Endodermal cell (in vitro differentiated cells): Measurements from ENCODE around the gene ZDHHC5. TPM values are rescaled to one million over a fixed set of nuclear protein-coding genes. Genes with fewer than 3 reads are reported as not detected.

Experiments used
- DNase-seq: peaks from one replicate; pipeline ENCODE4 v3.0.0-alpha.2; 2017
- H3K27ac ChIP-seq: 2 replicates; pipeline ENCODE4 v1.5.1; 2013; ENCODE audit warnings: mild to moderate bottlenecking, low read depth, low read length, moderate library complexity
- H3K27me3 ChIP-seq: 2 replicates; pipeline ENCODE4 v1.6.1; 2013; ENCODE audit warnings: mild to moderate bottlenecking, low read length, moderate library complexity; ENCODE audit not compliant: insufficient read depth, control insufficient read depth, poor library complexity, severe bottlenecking
- H3K36me3 ChIP-seq: 2 replicates; pipeline ENCODE4 v1.7.0; 2013; ENCODE audit warnings: mild to moderate bottlenecking, low read length, moderate library complexity; ENCODE audit not compliant: control insufficient read depth, insufficient read depth
- H3K4me1 ChIP-seq: one replicate; pipeline ENCODE4 v1.7.0; 2013; ENCODE audit warnings: low read length; ENCODE audit not compliant: control insufficient read depth, insufficient read depth
- H3K4me3 ChIP-seq: 2 replicates; pipeline ENCODE4 v1.5.1; 2013; ENCODE audit warnings: mild to moderate bottlenecking, low read length, moderate library complexity
- H3K9ac ChIP-seq: 2 replicates; pipeline ENCODE4 v1.6.1; 2013; ENCODE audit warnings: mild to moderate bottlenecking, low read length, moderate library complexity; ENCODE audit not compliant: poor library complexity, severe bottlenecking; ENCODE audit errors: extremely low read depth
- H3K9me3 ChIP-seq: 2 replicates; pipeline ENCODE4 v1.6.1; 2013; ENCODE audit warnings: mild to moderate bottlenecking, low read length, moderate library complexity; ENCODE audit not compliant: control insufficient read depth
- H3K27ac Mint-ChIP-seq: 2 replicates; pipeline ENCODE4 v1.8.0; 2020; ENCODE audit warnings: mixed read lengths
- H3K27me3 Mint-ChIP-seq: 2 replicates; pipeline ENCODE4 v1.8.0; 2021; ENCODE audit warnings: mild to moderate bottlenecking, mixed read lengths; ENCODE audit not compliant: insufficient read depth
- H3K36me3 Mint-ChIP-seq: 2 replicates; pipeline ENCODE4 v1.8.0; 2020; ENCODE audit warnings: low read depth, mixed read lengths
- H3K4me1 Mint-ChIP-seq: 2 replicates; pipeline ENCODE4 v1.8.0; 2020; ENCODE audit warnings: mixed read lengths
- H3K4me3 Mint-ChIP-seq: 2 replicates; pipeline ENCODE4 v1.8.0; 2020; ENCODE audit warnings: mild to moderate bottlenecking, moderate library complexity, mixed read lengths
- H3K9me3 Mint-ChIP-seq: 2 replicates; pipeline ENCODE4 v1.8.0; 2020; ENCODE audit warnings: mild to moderate bottlenecking, mixed read lengths
- WGBS, 2 experiments: methylation state at CpG; one replicate each; pipeline versions ENCODE4 v1.1.5 to v1.1.7; 2013; ENCODE audit warnings: missing lambda C conversion rate in 2 of 2, mixed read lengths in 1 of 2; ENCODE audit not compliant: insufficient coverage in 1 of 2, insufficient read length in 1 of 2; 5-methylcytosine and 5-hydroxymethylcytosine counted together
- total RNA-seq, 2 donors: library from RNA; stranded (reverse); fragmentation: NEBNext Ultra II Directional in 1 of 2; extraction: Animal tissue kit (Norgen Biotek cat#: 25700) in 1 of 2; gene quantifications; 2 replicates in 1 of 2; 3 replicates in 1 of 2; pipeline ENCODE4 v1.2.1, GENCODE V29; 2021
- TF ChIP-seq, protein P1 (sequence below): fragments of 200-600 bp; sonication (generic); conservative IDR thresholded peaks from 2 replicates; pipeline ENCODE4 v1.5.0; 2021; ENCODE audit warnings: antibody characterized with exemption, mild to moderate bottlenecking

The ZDHHC5 gene
- total RNA-seq, 2 donors from 2014 or later: 70.7 to 77.1 TPM

DNA sequence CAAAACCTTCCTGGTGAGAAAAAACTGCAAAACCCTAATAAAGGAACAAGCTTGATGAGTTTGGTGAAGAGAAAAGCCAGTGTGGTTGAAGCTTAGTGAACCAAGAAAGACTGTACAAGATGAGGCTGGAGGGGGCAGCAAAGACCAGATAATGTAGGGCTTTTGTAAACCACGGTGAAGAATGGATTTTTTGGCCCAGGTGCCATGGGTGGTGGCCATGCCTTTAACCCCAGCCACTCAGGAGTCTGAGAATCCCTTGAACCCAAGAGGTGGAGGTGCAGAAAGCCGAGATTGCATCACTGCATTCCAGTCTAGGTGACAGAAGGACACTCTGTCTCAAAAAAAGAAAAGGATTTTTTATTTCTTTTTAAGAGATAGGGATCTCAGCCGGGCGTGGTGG, 5.0 kb upstream of the ZDHHC5 start:
- no peaks in the 10 kb centered on the region for H3K9me3 Mint-ChIP-seq
- H3K27ac Mint-ChIP-seq: no peak overlapping the region
- Histone ChIP-seq H3K4me3 (no peak overlapping the region), H3K9me3 (no peaks in the 10 kb centered on the region), H3K27ac (no peak overlapping the region), H3K9ac (no peak overlapping the region), H3K4me1 (no peaks in the 10 kb centered on the region), H3K27me3 (no peaks in the 10 kb centered on the region), H3K36me3 (peaks cover 25% of the 10 kb centered on the region)
- no peaks in the 10 kb centered on the region for H3K27me3 Mint-ChIP-seq
- H3K36me3 Mint-ChIP-seq: peaks cover 23% of the 10 kb centered on the region
- 83 to 88% methylated on average over 4 of the region's 4 CpGs for WGBS, 2 experiments
- TF ChIP-seq, protein P1, sequence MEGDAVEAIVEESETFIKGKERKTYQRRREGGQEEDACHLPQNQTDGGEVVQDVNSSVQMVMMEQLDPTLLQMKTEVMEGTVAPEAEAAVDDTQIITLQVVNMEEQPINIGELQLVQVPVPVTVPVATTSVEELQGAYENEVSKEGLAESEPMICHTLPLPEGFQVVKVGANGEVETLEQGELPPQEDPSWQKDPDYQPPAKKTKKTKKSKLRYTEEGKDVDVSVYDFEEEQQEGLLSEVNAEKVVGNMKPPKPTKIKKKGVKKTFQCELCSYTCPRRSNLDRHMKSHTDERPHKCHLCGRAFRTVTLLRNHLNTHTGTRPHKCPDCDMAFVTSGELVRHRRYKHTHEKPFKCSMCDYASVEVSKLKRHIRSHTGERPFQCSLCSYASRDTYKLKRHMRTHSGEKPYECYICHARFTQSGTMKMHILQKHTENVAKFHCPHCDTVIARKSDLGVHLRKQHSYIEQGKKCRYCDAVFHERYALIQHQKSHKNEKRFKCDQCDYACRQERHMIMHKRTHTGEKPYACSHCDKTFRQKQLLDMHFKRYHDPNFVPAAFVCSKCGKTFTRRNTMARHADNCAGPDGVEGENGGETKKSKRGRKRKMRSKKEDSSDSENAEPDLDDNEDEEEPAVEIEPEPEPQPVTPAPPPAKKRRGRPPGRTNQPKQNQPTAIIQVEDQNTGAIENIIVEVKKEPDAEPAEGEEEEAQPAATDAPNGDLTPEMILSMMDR: peak; percentile 76
- H3K4me1 Mint-ChIP-seq: peaks cover 7% of the 10 kb centered on the region
- no peak overlapping the region for H3K4me3 Mint-ChIP-seq
- peak; percentile 75 for DNase-seq

DNA sequence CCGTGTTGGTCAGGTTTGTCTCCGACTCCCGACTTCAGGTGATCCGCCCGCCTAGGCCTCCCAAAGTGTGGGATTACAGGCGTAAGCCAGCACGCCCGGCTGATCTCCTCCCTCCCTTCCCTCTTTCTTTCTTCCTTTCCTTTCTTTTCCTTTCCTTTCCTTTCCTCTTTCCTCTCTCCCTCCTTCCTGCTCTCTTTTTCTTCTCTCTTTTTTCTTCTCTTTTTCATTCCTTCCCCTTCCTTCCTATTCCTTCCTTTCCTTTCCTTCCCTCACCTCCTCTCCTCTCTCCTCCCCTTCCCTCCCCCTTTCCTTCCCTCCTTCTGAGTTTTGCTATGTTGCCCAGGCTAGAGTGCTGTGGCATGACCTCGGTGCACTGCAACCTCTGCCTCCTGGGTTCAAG, 3.9 kb upstream of the ZDHHC5 start:
- peaks cover 25% of the 10 kb centered on the region for H3K36me3 ChIP-seq
- Mint-ChIP-seq H3K4me3 (no peak overlapping the region), H3K27me3 (no peaks in the 10 kb centered on the region), H3K4me1 (peaks cover 5% of the 10 kb centered on the region), H3K9me3 (no peaks in the 10 kb centered on the region), H3K27ac (no peak overlapping the region), H3K36me3 (peaks cover 23% of the 10 kb centered on the region)
- no peak overlapping the region for H3K4me3 ChIP-seq
- no peak overlapping the region for H3K9ac ChIP-seq
- no peaks in the 10 kb centered on the region for H3K27me3 ChIP-seq
- no peak overlapping the region for H3K27ac ChIP-seq
- WGBS, 2 experiments: 81 to 89% methylated on average over 8 to 9 of the region's 9 CpGs
- H3K4me1 ChIP-seq: no peaks in the 10 kb centered on the region
- TF ChIP-seq, protein P1: no peak
- no peaks in the 10 kb centered on the region for H3K9me3 ChIP-seq
- DNase-seq: no peak

DNA sequence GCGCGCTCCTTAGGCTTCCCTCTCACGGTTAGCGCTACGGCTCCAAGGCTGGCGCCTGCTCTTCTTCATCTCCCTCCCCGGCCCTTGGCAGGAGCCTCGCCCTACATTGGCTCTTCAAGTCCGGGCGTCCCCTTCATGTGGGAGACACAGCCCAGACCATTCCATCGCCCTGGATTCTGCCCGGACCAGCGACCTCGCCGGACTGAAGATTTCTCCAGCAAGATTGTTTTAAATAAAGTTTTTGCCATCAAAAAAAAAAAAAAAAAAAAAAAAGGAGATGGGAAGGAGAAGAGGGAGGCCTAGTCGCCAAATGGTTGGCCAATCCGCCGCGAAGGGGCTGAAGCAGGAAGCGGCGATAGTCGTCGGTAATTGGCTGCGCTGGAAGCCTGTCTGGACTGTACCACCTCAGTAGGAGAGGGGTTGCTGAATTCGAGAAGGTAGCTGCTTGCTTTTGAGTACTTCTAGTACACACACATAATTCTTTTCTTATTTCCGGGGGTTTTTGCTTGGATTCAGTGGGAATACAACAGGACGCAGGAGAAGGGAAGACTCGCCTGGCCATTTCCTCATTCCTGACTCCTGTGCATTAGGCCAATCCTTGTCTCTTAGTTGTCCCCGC, 688 bp upstream of the ZDHHC5 start:
- Mint-ChIP-seq H3K9me3 (no peaks in the 10 kb centered on the region), H3K36me3 (peaks cover 11% of the 10 kb centered on the region), H3K27me3 (no peaks in the 10 kb centered on the region), H3K4me1 (peaks cover 17% of the 10 kb centered on the region), H3K27ac (peak overlapping the region; percentile 100), H3K4me3 (peak overlapping the region; percentile 94)
- peak overlapping the region; percentile 92 for H3K4me3 ChIP-seq
- no peaks in the 10 kb centered on the region for H3K9me3 ChIP-seq
- 0% methylated on average over 10 to 28 of the region's 29 CpGs for WGBS, 2 experiments
- TF ChIP-seq, protein P1: peak; percentile 0
- peak overlapping the region; percentile 99 for H3K27ac ChIP-seq
- peak; percentile 96 for DNase-seq
- no peaks in the 10 kb centered on the region for H3K4me1 ChIP-seq
- H3K27me3 ChIP-seq: no peaks in the 10 kb centered on the region
- H3K9ac ChIP-seq: peak overlapping the region; percentile 97
- peaks cover 10% of the 10 kb centered on the region for H3K36me3 ChIP-seq
